Bronchial epithelial cell (primary cell): ENCODE data around the gene UBE3C. TPM values are rescaled to one million over a fixed set of nuclear protein-coding genes. Genes with fewer than 3 reads are reported as not detected.

Experiments
- DNase-seq: peaks from one replicate; pipeline ENCODE4 v3.0.0-alpha.2; 2010; ENCODE audit warnings: low read depth
- FAIRE-seq: peaks from 2 replicates; lab custom pipeline; 2011; peaks lifted over from hg19 to GRCh38; lab: Jason Lieb, UNC
- H3K27me3 ChIP-seq: 2 replicates; pipeline ENCODE4 v1.5.1; 2011; ENCODE audit warnings: low read length; ENCODE audit not compliant: control insufficient read depth, insufficient read depth
- H3K36me3 ChIP-seq: 2 replicates; pipeline ENCODE4 v1.5.1; 2011; ENCODE audit warnings: low read length; ENCODE audit not compliant: control insufficient read depth, insufficient read depth
- H3K4me3 ChIP-seq: 2 replicates; pipeline ENCODE4 v1.5.1; 2011; ENCODE audit warnings: mild to moderate bottlenecking, low read depth, low read length, control low read depth
- CTCF ChIP-seq: IDR thresholded peaks from 2 replicates; pipeline ENCODE4 v1.5.1; 2011; ENCODE audit warnings: mild to moderate bottlenecking, moderate library complexity, low read length, control low read depth, inconsistent platforms; ENCODE audit not compliant: insufficient read depth, severe bottlenecking
- total RNA-seq: library from RNA; depleted of rRNA; stranded (reverse); fragments of >200 nt; gene quantifications from 2 replicates; pipeline ENCODE4 v1.2.1, GENCODE V29; 2014

The UBE3C gene
- total RNA-seq, 1 donor from 2014 or later = 89.5 TPM

DNA sequence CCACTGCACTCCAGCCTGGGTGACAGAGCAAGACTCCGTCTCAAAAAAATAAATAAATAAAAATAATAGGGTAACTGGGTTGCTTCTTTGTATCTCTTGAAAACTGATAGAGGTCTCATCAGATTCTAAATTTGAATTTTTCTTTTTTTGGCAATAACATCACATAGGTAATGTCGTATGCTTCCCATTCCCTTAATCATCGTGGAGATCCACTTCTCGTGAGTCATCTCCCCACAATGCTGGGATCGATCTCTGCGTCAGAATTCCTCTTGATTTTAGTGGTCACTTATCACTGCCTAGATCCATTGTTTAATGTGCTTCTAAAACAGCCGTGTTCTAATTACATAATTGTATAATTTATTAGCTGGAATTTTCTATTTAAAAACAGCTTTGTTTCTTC is 127.5 kb downstream of the UBE3C start:
- no peaks in the 10 kb centered on the region for H3K27me3 ChIP-seq
- no peak for TF ChIP-seq CTCF
- FAIRE-seq = no peak
- H3K4me3 ChIP-seq = no peak overlapping the region
- H3K36me3 ChIP-seq = peaks cover 7% of the 10 kb centered on the region
- DNase-seq = no peak

DNA sequence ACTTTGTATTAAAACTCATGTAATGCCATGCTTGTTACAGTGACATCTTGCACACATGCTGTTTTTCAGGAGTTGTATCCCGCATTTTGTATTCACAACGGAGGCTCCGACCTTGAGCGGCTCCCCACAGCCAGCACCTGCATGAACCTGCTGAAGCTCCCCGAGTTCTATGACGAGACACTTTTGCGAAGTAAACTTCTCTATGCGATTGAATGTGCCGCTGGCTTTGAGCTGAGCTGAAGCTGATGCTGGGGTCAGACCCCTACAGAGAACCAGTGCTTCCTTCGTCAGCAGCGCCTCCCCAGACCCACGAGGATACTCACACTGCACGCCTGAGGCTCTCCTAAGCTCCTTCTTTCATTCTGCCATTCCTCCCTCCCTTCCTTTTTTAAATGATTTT is 128.8 kb downstream of the UBE3C start:
- H3K36me3 ChIP-seq = peaks cover 7% of the 10 kb centered on the region
- H3K27me3 ChIP-seq = no peaks in the 10 kb centered on the region
- FAIRE-seq = no peak
- no peak for TF ChIP-seq CTCF
- no peak for DNase-seq
- H3K4me3 ChIP-seq = no peak overlapping the region

GRCh38 chr7:157267956-157268355 is 129.2 kb downstream of the UBE3C start:
- Histone ChIP-seq H3K36me3 (peaks cover 7% of the 10 kb centered on the region), H3K4me3 (no peak overlapping the region), H3K27me3 (no peaks in the 10 kb centered on the region)
- TF ChIP-seq CTCF = no peak
- DNase-seq = no peak
- FAIRE-seq = no peak

DNA sequence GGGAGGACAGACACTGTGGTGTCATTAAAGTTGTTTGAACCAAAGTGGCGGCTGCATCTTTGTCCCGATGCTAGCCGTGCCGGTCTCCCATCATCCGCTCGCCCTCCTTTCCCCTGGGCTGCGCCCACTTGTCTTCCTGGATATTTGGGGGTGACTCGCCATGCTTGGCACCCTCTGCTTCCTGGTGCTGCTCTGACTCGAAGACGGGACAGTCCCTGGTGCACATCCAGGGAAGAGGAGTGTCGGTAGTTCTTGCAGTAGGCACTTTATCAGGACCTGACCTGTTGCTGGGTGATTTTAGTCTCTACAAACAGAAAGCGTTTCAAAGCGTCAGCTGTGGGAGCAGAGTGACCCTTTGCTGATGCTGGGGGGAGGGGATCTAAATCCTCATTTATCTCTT is 129.8 kb downstream of the UBE3C start:
- H3K36me3 ChIP-seq = peaks cover 7% of the 10 kb centered on the region
- no peak for FAIRE-seq
- no peak for TF ChIP-seq CTCF
- DNase-seq = peak; percentile 45
- no peak overlapping the region for H3K4me3 ChIP-seq
- no peaks in the 10 kb centered on the region for H3K27me3 ChIP-seq

- Histone ChIP-seq H3K27me3 (no peaks in the 10 kb centered on the region), H3K4me3 (no peak overlapping the region), H3K36me3 (peaks cover 5% of the 10 kb centered on the region)
- DNase-seq = no peak
- no peak for TF ChIP-seq CTCF
- FAIRE-seq = no peak
Observed at GRCh38 chr7:157269341-157270059, 130.8 kb downstream of the UBE3C start.

- no peak for TF ChIP-seq CTCF
- no peaks in the 10 kb centered on the region for H3K27me3 ChIP-seq
- peaks cover 4% of the 10 kb centered on the region for H3K36me3 ChIP-seq
- H3K4me3 ChIP-seq = no peak overlapping the region
- DNase-seq = no peak
- no peak for FAIRE-seq
Observed at GRCh38 chr7:157270060-157270444, 131.3 kb downstream of the UBE3C start.
